Measurements from ENCODE around the gene TMEM231. TPM values are rescaled to one million over a fixed set of nuclear protein-coding genes. Genes with fewer than 3 reads are reported as not detected.

TMEM231 gene
- total and polyA plus RNA-seq, 9 of the 15 experiments (the other 6 are each of a cell fraction or from before 2014, with no cell fraction given): 1.6 to 27.6 (median 9.1) TPM

- TF ChIP-seq DACH1 (IDR thresholded peaks at IDR 0.05; ENCODE audit: partially characterized antibody) (peak; percentile 85), ETS2 (tag; IDR thresholded peaks at IDR 0.05; ENCODE audit: borderline replicate concordance, poor library complexity, severe bottlenecking) (no peak), ZMIZ1 (IDR thresholded peaks at IDR 0.05; ENCODE audit: low read depth in 2 of 2, low read length in 2 of 2) (0 out of 4 replicates have a peak, but pooled peaks of 1 of the 2 experiments have one; percentile 66), TAF1 (IDR thresholded peaks at IDR 0.05; ENCODE audit: control insufficient read depth, extremely low read depth, insufficient read depth, low read length, severe bottlenecking) (peak; percentile 67), TAF9B (IDR thresholded peaks at IDR 0.05; ENCODE audit: partially characterized antibody) (peak; percentile 48), NFRKB (IDR thresholded peaks at IDR 0.05; ENCODE audit: low read depth) (0 out of 2 replicates have a peak, but pooled peaks have one; percentile 52), PTRF (tag; IDR thresholded peaks at IDR 0.05) (no peak), PRDM10 (IDR thresholded peaks at IDR 0.05; ENCODE audit: partially characterized antibody) (peak; percentile 24), ZBTB2 (IDR thresholded peaks at IDR 0.05) (0 out of 2 replicates have a peak, but pooled peaks have one; percentile 15), SREBF1 (IDR thresholded peaks at IDR 0.05; ENCODE audit: borderline replicate concordance, low read depth, low read length) (peak; percentile 92), MEIS2 (IDR thresholded peaks at IDR 0.05; ENCODE audit: partially characterized antibody) (peak; percentile 16), SIN3A (IDR thresholded peaks at IDR 0.05; ENCODE audit: borderline replicate concordance in 2 of 2, control insufficient read depth in 1 of 2, low read depth in 2 of 2, low read length in 2 of 2) (peak in 1 of 2 experiments; percentile 27; a peak in 1 of 4 replicates), CREM (IDR thresholded peaks at IDR 0.05; ENCODE audit: low read depth) (peak; percentile 51), LARP7 (IDR thresholded peaks at IDR 0.05) (0 out of 2 replicates have a peak, but pooled peaks have one; percentile 17), NR1H2 (CRISPR knock-in tag; IDR thresholded peaks at IDR 0.05) (no peak), RCOR1 (IDR thresholded peaks at IDR 0.05; ENCODE audit: borderline replicate concordance in 1 of 2, low read depth in 2 of 2, low read length in 2 of 2) (peak in 1 of 2 experiments; percentile 53; a peak in 2 of 4 replicates), FOXJ3 (CRISPR knock-in tag; IDR thresholded peaks at IDR 0.05) (no peak)
Observed at GRCh38 chr16:75559564-75560372, 3.7 kb upstream of the TMEM231 start (continued).
